ENCODE measurements around the gene ARMC3.
"Not testable (repeated sequence)": the region's sequence is repeated elsewhere in the genome, so short reads cannot be mapped to it uniquely, and the experiment has no call there.

Gene ARMC3, protein sequence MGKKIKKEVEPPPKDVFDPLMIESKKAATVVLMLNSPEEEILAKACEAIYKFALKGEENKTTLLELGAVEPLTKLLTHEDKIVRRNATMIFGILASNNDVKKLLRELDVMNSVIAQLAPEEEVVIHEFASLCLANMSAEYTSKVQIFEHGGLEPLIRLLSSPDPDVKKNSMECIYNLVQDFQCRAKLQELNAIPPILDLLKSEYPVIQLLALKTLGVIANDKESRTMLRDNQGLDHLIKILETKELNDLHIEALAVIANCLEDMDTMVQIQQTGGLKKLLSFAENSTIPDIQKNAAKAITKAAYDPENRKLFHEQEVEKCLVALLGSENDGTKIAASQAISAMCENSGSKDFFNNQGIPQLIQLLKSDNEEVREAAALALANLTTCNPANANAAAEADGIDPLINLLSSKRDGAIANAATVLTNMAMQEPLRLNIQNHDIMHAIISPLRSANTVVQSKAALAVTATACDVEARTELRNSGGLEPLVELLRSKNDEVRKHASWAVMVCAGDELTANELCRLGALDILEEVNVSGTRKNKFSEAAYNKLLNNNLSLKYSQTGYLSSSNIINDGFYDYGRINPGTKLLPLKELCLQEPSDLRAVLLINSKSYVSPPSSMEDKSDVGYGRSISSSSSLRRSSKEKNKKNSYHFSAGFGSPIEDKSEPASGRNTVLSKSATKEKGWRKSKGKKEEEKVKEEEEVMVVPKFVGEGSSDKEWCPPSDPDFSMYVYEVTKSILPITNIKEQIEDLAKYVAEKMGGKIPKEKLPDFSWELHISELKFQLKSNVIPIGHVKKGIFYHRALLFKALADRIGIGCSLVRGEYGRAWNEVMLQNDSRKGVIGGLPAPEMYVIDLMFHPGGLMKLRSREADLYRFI

DNA sequence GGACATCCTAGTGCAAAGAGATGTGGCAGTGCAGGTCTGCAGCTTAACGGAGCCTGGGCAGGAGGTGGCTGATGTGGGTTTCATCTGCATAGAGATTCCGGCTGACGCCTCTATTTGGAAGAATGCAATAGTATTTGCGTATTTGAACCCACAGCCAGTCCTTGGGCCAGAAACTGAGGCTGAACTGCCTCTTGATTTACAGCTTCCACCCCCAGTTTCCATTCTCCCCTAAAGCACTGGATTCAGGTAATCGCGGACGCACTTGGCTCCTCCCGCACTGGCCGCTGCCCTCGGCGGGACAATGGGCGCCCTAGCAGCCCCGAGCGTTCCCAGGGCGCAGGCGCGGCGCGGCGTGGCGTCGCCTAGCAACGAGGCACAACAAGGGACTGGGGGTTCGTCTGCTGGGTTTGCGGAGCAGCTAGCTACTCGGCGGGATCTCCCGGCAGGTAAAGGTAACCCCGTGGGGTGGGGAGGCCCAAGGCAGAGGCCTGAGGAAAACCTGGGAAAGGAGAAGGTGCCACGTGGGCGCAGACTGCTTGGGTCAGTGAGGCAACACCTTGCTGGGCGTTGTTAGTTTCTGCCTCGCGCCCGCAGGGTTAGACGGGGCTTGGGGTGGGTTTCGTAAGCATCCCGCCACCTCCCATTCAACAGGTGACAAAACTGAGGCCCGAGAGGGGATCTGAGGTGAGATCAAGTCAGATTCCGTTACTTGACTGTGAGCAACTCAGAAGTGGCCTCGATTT lies at the start of gene ARMC3:
Gene ARMC3 (plus strand): TSS at position 393 of the 743 bp plus-strand sequence. CDS start 3,944 bp downstream, outside the sequence.
- DNase-seq = peak in 1 of 2 donors; percentile 9

DNA sequence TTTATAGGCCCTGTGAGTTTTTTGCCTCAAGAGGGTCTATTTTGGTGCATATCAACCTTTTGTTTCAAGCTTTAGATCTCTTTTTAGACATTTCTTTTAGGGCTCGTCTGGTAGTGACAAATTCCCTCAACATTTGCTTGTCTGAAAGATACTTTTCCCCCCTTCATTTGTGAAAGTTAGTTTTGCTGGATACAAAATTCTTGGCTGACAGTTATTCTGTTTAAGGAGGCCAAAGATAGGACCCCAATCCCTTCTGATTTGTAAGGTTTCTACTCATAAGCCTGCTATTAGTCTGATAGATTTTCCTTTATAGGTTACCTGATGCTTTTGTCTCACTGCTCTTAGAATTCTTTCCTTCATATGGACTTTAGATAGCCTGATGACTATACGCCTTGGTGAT lies 36.1 kb upstream of the ARMC3 start:
- no peak for DNase-seq

DNA sequence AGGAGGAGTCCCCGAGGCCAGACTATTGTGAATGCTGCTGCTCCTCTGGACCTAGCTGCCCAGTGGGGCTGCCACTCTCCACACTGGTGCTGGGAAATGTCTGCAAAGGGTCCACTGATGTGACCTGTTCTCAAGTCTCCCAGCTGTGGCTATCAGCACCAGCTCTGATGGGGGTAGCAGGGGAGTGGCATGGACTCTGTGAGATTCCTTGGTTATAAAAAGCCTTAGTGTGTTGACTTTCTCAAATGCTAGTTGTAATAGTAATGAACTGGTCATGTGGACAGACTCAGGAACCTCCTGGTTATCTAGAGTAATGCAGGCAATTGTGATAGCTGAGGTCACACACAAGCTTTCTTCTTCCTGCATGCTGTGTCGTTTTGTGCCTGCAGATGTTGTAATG lies 34.1 kb upstream of the ARMC3 start:
- DNase-seq = no peak

- no peak for DNase-seq
These were observed 33.1 kb upstream of the ARMC3 start for GRCh38 chr10:22894714-22895113.

DNA sequence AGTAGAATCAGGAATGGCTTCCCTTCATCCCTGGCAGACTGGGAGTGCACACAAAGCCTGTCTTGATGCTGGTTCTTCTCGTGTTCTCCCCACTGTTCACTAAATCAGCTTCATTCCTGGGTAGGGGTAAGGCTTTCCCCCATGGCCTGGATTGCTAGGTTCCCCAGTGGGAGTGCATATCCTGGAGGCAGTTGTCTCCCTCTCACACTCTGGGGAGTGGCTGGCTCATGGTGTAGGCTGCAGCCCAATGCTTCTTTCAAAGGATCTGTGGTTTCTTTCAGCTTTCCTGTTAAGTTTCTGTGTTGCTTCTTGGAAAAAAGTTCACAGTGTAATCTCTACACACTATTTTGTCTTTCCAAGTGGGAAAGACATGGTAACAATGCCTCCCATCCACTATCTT lies 32.6 kb upstream of the ARMC3 start:
- DNase-seq = no peak

- no peak for DNase-seq
These were observed 30.5 kb upstream of the ARMC3 start for GRCh38 chr10:22897371-22897770.

DNA sequence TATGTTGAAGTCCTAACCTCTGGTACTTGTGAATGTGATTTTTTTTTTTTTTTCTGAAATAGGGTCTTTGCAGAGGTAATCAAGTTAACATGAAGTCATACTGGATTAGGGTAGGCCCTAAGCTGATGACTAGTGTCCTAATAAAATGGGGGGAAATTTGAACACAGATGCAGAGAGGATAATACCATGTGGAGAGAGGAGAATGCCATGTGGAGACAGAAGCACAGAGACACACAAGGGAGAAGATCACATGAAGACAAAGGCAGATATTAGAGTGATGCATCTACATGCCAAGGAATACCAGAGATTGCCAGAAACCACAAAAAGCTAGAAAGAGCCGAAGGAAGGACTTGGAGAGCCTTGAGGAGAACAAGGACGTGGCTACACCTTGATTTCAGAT lies 28.5 kb upstream of the ARMC3 start:
- DNase-seq = no peak

DNA sequence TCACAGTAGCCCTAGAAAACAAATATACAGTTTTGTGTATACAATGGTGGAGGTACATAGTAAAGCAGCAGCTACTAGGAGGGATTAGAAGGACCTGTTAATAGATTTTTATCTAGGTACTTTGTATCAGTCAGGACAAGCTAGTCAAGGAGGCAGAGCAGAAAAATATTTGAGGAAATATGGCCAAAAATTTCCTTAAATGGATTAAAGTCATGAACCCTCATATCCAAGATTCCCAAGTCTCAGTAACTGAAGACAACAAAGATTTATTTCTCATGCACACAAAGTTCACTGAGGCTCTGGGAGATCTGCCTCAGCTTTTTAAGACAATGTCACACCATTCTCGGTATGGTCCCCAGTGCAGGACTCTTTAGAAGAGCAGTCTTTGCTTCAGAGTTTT lies 28.1 kb upstream of the ARMC3 start:
- DNase-seq = no peak

GRCh38 chr10:22900841-22901601 lies 26.8 kb upstream of the ARMC3 start:
- DNase-seq = no peak

- not testable (repeated sequence) for DNase-seq
These were observed 25.7 kb upstream of the ARMC3 start for GRCh38 chr10:22902147-22902546.

DNA sequence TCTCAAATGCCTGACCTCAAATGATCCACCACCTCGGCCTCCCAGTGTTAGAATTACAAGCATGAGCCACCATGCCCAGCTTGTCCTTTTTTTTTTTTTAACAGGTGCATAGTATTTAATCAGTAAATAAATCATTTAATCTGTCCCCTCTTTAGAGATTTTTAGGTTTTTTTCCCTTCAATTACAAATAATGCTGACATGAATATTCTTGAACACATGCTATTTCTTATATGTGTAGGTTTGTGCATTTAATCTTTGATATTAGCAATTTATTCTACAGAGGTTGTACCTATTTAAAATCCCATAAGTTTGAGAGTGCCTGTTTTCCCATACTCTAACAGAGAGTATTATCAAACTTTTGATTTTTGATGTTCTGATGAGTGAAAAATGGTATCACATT lies 24.2 kb upstream of the ARMC3 start:
- DNase-seq = no peak

DNA sequence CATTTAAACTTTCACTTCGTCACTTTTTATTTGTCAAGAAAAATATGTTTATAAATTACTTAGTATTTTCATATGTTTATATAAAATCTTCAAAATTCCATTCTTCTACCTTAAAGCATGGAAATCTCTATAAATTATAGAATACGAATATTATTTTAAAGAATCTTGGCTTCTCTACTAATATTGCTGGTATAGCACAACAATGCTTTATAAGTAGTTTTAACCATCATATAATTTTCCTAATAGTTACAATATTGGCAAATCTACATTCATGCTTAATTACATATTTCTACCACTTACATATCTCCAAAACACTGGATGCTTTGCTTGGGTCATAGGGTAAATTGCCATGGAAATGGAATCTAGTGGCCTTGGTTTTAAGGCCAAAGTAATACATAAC lies 21.1 kb upstream of the ARMC3 start:
- DNase-seq = no peak

DNA sequence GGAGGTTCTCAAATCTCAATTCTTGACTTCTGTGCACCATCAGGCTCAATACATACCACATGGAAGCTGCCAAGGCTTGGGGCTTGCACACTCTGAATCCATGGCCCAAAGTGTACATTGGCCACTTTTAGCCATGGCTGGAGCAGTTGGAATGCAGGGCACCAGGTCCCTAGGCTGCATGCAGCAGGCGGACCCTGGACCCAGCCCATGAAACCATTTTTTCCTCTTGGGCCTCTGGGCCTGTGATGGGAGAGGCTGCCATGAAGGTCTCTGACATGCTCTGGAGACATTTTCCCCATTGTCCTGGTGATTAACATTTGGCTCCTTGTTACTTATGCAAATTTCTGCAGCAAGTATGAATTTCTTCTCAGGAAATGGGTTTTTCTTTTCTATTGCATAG lies 19.0 kb upstream of the ARMC3 start:
- DNase-seq = no peak

DNA sequence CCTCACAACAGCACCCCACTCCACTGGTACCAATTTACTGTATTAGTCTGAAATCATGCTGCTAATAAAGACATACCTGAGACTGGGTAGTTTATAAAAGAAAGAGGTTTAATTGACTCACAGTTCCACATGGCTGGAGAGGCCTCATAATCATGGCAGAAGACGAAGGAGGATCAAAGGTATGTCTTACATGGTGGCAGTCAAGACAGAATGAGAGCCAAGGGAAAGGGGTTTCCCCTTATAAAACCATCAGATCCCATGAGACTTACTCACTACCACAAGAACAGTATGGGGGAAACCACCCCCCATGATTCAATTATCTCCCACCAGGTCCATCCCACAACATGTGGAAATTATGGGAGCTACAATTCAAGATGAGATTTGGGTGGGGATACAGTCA lies 18.2 kb upstream of the ARMC3 start:
- DNase-seq = not testable (repeated sequence)

DNA sequence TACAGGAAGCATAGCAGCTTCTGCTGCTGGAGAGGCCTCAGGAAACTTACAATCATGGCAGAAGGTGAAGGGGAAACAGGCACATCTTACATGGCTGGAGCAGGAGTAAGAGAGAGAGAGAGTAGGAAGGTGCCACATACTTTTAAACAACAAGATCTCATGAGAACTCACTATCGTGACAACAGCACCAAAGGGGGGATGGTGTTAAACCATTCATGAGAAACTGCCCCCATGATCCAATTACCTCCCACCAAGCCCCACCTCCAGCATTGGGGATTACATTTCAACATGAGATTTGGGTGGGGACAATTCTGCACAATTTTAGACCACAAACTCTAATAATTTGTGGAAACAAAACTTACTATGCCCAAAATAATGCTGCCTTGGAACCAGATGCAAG lies 16.8 kb upstream of the ARMC3 start:
- DNase-seq = no peak

DNA sequence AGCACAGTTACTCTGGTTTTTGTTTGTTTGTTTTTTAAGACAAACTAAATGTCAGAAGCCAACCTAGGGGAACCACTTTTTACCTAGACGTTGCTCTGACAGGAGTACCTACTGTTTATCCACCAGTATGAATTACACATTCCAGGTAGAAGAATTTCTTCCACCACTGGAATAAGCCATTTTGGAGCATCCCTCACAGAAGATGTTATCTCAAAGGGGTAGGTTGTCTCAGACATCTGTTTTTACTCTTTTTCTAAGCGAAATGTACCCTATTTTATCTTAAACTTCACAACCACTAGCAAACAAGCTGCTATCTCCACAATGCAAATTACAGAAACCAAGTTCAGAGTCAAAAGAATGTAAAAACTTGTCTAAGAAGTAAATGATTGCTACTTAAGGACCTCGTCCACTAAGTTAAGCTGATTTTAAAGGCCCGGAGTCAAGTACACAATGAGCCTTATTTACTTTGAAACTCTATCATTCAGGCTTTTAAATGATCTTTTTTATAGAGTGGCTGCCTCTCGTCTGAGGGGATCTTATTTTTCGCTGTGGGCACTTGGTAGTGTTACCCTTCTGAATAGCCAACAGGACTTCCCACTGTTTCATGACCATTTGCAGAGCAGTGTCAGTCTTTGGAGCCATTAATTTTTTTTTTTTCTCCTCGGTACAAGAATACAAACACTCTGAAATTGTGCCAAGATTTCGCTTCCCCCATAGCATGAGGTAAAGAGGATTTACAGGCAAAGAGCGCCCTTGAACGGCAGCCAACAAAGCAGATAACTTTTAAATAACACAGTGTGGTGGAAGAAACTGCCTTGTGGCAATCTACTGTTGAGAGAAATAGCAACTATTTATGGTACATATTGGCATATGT lies 15.7 kb upstream of the ARMC3 start:
- no peak for DNase-seq

- no peak for DNase-seq
These were observed 15.0 kb upstream of the ARMC3 start for GRCh38 chr10:22912763-22913384.

GRCh38 chr10:22913474-22914092 lies 14.3 kb upstream of the ARMC3 start:
- DNase-seq = no peak

- no peak for DNase-seq
These were observed 12.5 kb upstream of the ARMC3 start for GRCh38 chr10:22915314-22915713.

GRCh38 chr10:22925088-22925487 lies 2.8 kb upstream of the ARMC3 start:
- DNase-seq = no peak

DNA sequence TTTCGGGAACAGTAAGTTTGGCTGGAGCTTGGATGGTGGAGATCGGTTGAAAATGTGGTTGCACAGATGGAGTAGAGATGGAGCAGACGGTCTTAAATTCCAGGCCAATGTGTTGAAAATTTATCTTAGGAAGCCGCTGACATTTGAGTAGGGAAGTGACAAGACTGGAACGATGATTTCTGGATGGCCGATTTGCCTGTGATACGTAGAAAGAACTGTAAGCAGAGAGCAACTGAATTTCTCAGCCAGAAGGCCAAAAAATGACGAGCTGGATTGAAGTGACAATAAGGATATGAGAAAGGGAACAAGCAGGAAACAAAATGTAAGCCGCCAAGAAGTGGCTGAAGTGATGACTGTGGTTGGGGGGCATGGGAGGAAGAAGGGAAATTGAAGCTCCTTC lies 687 bp upstream of the ARMC3 start:
- DNase-seq = no peak

All from bone marrow (tissue), 2 donors.